AG08396 (cell line): ENCODE data around the gene INPP5J.
A peak's percentile ranks its signal among the peaks of the same experiment; 100 is the strongest.
"Not testable (repeated sequence)": the region's sequence is repeated elsewhere in the genome, so short reads cannot be mapped to it uniquely, and the experiment has no call there.

Source experiments
- DNase-seq: peaks from one replicate; pipeline ENCODE4 v3.0.0; 2012; ENCODE audit warnings: low spot score, mixed read lengths

The INPP5J gene

DNA sequence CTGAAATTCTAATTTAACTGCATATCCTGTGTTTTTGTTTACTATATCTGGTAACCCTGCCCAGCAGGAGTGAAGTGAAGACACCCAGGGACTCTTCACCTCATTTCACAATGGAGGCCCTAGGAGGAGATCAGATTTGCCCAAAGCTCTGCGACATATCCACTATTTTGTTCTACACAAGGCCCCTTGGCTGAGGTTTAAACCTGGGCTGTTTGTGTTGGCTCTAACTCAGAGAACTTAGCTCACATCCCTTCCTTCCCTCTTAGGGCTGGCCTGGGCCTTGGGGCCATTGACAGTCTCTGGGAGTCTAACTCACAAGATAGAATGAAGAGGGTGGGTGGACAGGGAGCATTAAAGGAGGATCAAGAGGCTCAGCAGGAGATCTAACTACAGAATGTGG, 25.7 kb downstream of the INPP5J start:
- DNase-seq, result peak; percentile 24

DNA sequence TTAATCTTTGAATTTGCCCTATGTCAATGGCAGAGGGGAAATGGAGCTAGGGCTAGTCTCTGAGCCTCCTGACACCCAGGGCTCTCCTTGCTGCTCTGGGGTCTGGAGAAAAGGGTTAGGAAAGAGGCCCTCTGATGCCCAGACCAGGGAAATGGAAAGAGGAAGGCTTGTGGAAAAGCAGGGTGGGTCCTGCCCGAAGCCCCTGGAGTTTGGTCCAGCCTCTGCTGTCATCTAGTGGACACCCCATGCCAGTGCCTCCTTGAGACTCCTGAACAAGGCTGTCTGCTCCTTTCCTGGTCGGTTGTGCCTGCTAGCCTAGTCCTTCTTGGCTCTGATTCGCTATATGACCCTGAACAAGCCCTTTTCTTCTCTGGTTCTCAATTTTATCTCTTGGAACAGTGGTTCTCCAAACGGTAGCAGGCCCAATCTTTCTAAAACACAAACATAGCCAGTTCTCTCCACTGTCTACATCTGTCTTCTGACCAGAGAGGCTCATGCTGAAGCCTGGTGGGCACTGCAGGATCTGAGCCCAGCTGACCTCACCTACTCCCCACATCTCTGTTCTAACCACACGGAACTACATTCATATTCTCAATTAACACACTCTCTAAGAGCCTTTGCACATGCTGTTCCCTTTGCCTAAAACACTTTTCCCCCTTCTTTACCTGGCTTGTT, 26.3 kb downstream of the INPP5J start:
- peak; percentile 88 for DNase-seq

DNA sequence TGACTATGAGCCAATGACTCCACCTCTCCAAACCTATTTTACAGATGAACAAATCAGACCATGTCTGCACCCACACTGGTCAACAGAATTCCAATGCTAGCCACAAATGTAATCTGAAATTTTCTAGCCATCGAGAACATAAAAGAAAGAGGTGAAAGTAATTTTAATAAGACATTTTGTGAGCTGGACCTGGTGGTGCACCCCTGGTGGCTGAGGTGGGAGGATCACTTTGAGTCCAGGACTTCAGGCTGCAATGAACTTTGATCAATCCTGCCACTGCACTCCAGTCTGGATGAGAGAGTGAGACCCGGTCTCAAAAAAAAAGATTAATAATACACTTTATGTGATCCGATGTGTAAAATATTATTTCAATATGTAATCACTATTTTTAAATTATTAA, 27.8 kb downstream of the INPP5J start:
- no peak for DNase-seq

DNA sequence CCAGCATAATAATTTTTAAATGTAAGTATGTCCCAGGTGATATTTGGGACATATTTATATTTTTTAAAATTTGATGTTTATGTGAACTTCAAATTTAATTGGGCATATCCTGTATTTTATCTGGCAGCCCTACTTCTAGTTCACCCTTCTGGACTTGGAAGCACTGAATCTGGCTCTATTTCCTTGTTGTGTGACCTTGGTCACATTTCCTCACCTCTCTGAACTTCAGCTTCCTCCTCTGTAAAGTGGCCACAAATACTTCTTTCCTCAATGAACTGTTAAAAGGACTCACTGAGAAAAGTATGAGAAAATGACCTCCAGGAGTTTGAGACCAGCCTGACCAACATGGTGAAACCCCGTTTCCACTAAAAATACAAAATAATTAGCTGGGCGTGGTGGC, 29.1 kb downstream of the INPP5J start:
- DNase-seq, result no peak

DNA sequence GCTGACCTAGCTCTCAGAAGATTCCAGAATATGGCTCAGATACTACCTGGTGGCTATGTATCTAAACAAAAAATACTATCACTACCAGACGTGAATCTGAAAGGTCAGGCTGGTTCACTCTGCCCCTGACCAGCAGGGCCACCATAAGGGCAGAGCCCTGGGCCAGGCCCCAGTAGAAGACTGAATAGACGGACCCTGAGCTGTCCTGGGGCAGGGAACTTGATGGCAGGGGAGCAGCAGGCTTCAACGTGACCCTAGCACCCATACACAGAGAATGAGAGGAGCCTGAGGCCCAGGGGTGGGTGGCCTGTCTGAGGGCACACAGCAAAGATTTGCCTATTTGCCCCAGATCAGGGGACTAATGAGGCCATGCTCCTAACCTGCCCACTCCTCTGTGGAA, 30.6 kb downstream of the INPP5J start:
- DNase-seq, result no peak

DNA sequence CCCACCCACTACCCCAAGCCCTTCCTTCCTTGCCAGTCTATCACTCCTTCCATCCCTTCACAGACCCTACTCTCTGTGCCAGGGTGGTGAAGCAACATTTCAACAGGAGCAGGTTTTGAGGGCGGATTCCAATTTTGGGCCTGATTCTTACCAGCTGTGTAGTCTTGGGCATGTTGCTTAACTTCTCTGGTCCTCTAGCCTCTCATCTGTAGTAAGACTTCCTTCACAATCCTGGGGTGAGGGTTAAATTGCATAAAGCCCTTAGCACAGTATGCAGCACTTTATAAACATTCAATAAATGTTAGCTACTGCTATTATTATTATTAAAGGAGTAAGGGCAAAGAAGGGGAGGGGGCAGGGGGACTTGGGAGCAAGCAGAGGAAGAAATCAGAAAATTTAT, 32.2 kb downstream of the INPP5J start:
- DNase-seq, result no peak

DNA sequence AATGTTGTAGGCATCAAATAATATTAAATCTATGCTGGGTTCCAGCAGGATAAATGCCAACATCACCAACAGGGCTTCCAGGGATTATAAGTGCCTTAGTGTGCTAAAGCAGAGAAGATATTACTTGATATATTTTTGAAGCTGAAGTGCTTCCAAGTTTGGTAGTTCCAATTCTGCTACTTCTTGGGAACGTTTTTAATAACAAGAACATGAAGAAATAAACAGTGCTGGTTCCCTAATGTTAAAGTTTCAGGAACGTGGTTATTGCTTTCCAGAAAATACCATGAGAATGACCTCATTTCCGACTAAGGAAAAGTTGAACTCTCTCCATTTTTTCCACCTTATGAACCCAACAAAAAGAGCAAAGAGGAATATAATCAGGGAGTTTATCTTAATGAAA, 32.7 kb downstream of the INPP5J start:
- no peak for DNase-seq

DNA sequence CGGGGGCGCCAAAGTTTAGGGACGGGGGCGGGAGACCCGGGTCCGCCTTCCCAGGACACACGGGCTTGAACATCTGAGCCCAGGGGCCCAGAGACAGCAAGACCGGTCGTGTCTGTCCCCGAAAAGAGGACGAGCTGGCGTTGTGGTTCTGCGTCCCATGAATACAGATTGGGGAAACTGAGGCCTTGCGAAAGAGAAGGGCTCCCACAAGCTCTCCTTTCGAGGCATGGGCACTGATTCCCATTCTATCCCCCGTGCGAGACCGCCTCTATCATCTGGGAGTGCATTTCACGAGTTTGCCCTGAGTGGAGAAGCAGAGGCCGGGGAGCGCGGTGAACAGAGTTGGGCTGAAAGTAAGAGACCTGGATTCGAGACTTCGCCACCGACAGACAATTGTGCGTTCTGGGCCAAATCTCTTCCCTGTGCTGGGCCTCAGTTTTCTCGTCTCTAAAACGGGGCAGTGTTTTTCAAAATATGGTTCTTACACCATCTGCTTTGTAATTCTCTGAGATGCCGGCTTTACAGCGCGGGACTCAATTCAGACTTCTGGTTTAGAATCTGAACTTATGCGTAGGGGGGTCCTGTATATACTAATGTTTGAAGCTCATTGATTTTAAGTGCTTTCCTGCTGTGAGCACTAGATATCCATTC, 37.7 kb downstream of the INPP5J start:
- no peak for DNase-seq

DNA sequence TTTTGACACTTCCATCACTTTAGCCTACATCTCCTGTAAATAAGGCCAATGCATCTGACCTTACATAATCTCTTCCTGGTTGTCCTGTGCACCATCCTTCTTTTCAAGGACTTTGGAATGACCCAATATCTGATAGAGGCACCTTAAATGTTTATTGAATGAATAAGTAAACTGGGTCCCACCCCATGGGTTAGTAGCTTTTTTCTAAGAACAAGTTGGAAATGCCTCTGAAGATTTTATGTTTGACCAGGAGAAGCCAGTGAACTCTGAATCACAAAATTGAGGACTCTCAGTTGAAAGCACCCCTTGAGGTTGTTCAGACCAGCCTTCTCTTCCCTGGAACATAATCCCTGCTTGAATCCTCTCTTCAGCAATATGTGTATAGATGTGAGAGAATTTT, 38.6 kb downstream of the INPP5J start:
- DNase-seq, result no peak

DNA sequence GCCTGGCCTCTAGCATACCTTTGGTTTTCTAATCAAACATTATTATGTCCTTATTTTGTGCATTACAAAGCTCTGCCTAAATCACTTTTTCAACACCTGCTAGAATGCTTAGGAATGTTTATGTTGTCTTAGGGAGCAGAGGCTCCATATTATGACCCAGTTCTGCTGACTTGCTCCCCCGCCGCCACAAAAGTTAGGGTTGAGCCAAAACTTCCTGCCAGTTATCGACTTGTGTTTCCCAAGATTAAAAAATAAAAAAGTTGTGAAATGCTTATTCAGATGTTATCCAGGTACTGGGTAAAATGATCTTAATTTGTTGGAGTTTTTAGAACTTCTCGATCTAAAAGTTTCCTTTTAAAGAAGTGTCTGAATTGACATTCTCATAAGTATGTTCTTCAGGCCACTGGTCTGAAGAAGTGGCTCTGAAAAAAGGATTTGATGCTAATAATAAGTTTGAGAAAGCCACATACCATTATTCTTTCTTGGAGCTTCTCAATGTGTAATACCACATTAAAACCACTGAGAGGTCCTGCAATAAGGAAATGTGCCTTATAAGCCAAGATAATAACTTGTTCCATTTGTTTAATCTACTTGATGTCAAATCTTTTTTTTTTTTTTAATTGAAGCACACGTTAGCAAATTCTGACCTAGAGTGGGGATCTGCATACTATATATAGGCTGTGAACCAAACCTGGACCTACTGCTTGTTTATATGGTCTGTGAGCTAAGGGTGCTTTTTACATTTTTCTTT, 39.4 kb downstream of the INPP5J start:
- no peak for DNase-seq

DNA sequence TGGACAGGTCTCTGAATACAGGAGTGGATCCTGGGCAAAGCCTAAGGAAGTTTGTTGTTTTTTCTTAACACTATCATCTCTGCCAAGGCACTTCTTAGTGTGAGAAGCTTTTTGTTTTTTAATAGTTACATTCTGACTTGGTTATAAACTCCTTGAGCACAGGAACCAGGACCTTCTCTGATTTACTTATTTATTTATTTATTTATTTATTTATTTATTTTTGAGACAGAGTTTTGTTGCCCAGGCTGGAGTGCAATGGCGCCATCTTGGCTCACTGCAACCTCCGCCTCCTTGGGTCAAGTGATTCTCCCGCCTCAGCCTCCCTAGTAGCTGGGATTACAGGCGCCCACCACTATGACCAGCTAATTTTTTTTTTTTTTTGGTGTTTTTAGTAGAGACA, 48.2 kb downstream of the INPP5J start:
- DNase-seq, result no peak

DNA sequence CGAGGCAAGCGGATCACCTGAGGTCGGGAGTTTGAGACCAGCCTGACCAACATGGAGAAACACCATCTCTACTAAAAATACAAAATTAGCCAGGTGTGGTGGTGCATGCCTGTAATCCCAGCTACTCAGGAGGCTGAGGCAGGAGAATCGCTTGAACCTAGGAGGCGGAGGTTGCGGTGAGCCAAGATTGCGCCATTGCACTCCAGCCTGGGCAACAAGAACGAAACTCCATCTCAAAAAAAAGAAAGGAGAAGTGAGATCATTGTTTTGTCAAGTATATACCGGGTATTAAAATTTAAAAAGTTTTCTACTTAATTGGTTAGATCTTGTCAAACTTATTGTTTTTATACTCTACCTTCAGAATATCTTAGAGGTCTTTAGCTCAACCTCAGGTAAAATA, 49.0 kb downstream of the INPP5J start:
- DNase-seq, result not testable (repeated sequence)

DNA sequence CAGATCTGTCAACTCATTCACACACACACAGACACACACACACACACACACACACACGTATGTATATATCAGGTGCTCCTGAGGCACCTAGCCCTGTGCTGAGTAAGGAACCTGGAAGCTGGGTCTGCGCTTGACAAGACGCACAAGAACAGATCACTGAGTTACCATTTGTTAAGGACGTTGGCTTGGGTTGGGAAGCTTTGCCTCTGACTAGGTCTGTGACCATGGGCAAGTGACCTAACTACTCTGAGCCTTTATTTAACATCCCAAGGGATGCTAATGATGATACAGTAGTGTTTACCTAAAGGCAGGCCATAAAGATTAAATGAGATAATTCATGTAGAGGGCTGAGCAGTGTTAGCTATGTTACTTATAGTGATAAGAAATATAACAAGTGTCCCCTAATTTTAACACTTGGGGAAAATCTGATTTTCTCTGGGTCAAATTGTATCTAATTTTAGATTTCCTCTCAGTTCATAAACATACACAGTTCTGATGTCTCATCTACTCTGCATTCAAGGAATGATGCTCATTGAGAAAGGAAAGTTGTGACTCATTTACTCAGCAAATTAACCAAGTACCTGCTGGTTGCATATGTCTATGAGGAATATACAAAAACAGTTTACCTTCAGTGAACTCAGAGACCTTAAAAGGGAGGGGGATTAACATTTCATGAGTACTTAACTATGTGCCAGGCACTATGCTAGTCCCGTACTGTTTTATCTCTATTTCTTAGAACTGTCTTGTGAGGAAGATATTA, 50.8 kb downstream of the INPP5J start:
- peak; percentile 68 for DNase-seq

DNA sequence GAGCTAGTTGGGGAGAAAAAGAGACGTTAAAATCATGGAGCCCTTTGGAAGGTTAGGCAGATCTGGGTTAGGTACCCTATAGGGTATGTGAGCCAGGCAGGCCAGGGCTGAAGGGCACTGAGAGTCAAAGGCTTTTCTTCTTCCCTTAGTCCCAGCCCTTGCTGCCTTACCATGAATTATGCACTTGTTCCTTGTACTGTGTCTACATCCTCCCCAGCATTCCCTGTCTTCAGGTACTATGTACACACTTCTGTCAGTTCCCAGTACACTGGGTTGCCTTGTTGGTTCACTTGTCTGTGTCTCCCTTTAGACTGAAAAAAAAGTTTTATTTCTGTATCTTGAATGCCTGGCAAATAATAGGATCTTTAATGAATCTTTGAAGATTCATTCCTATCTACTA, 54.2 kb downstream of the INPP5J start:
- no peak for DNase-seq

DNA sequence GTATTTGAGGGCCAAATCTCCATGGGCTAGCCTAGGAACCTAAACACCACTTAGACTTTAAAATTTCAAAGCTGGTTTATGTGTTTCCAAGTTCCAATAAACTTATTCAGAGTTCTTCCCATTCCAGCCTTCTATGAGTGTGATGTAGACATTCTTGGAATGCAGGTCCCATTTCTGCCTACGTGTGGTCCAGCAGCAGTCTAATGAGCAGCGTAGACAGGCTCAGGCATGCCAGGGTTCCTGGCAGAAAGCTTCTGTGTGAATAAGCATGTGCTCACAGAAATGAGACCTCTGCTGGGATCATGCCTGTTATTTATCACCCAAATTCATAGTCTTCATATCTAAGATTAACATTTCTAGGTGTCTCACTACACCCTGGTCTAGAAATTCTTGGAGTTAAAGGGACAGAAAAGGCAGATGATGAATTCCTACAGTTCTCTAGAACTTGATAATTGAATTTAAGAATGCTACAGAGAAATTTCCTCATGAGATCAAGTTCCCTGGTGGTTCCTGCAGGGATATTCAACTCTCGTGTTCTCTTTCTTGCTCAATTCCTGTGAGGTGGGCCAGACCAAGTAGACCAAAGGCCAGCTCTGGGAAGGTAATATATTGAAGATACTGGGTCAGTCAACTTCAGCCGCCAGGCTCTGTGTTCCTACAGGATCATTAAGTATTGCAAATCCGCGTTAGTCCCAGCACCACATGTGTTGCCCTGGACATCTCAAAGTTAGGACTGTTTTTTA, 54.8 kb downstream of the INPP5J start:
- DNase-seq, result peak; percentile 88

DNA sequence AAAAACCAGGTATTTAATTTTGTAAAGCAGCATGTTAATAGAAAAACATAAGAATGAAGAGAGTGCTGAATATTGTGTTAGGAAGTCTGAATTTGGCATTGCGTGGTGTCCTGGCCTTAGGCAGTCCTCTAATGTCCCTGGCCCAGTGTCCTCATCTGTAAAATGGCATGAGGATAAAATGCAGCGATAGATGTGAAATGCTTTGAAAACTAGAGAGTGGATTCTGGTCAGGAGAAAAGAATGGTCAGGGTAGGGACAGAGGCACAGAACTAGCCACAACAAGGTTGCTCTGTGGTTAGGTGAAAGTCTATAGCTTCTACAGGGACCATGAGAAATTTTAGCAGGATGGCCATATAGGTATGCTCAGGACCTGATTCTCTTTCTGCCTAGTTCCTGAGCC, 56.1 kb downstream of the INPP5J start:
- no peak for DNase-seq

DNA sequence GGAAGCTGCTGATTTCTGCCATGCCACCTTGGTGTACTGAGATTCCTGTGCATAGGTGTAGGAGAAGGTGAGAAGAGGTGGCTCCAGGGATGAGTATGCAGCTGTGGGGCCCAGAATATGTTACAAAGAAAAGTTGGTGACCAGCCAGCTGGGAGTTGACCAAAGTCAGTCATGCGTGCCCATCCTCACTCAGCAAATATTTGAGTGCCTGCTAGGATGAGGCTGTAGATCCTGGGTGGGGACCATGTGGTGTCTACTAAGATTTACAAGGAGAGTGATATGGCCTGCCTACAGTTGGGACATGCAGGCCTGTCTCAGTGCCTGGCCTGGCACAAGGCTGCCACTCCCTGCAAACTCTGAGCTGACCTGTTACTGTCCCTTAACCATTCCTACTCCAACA, 56.6 kb downstream of the INPP5J start:
- DNase-seq, result peak; percentile 32

DNA sequence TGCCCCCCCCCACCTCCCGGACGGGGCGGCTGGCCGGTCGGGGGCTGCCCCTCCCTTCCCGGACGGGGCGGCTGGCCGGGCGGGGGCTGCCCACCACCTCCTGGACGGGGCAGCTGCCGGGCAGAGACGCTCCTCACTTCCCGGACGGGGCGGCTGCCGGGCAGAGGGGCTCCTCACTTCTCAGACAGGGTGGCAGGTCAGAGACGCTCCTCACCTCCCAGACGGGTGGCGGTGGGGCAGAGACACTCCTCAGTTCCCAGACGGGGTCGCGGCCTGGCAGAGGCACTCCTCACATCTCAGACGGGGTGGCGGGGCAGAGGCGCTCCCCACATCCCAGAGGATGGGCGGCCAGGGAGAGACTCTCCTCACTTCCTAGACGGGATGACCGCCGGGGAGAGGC, 61.2 kb downstream of the INPP5J start:
- no peak for DNase-seq
